Measurements from ENCODE around the gene CEACAM5.
"Not testable (repeated sequence)": the region's sequence is repeated elsewhere in the genome, so short reads cannot be mapped to it uniquely, and the experiment has no call there.

CEACAM5 gene

GRCh38 chr19:41740415-41741243, 32.2 kb downstream of the CEACAM5 start:
- DNase-seq: no peak

GRCh38 chr19:41741244-41741554, 32.8 kb downstream of the CEACAM5 start:
- DNase-seq: no peak

GRCh38 chr19:41744850-41745249, 36.4 kb downstream of the CEACAM5 start:
- no peak for DNase-seq

GRCh38 chr19:41745756-41746155, 37.3 kb downstream of the CEACAM5 start:
- no peak for DNase-seq

- peak; percentile 46 to 48 for DNase-seq
Observed at GRCh38 chr19:41746593-41747227, 38.3 kb downstream of the CEACAM5 start.

- no peak for DNase-seq
Observed at GRCh38 chr19:41748012-41748411, 39.6 kb downstream of the CEACAM5 start.

GRCh38 chr19:41750248-41751134, 42.1 kb downstream of the CEACAM5 start:
- DNase-seq: not testable (repeated sequence)

GRCh38 chr19:41753159-41753558, 44.7 kb downstream of the CEACAM5 start:
- DNase-seq: peak; percentile 67 to 68

GRCh38 chr19:41753936-41754529, 45.6 kb downstream of the CEACAM5 start:
- peak; percentile 71 to 75 for DNase-seq

- no peak for DNase-seq
Observed at GRCh38 chr19:41755328-41755913, 47.0 kb downstream of the CEACAM5 start, which contains the start of gene CEACAM6. Gene CEACAM6, plus strand, starts transcription at chr19:41755530. Its CDS starts 109 bp downstream, at chr19:41755639.

GRCh38 chr19:41758846-41759245, 50.4 kb downstream of the CEACAM5 start:
- DNase-seq: no peak

- no peak for DNase-seq
Observed at GRCh38 chr19:41767115-41767514, 58.7 kb downstream of the CEACAM5 start.

- not testable (repeated sequence) for DNase-seq
Observed at GRCh38 chr19:41768105-41768504, 59.7 kb downstream of the CEACAM5 start.

GRCh38 chr19:41769608-41770007, 61.2 kb downstream of the CEACAM5 start:
- no peak for DNase-seq

GRCh38 chr19:41771410-41771809, 63.0 kb downstream of the CEACAM5 start:
- no peak for DNase-seq

- peak; percentile 20 to 66 for DNase-seq
Observed at GRCh38 chr19:41774515-41774980, 66.1 kb downstream of the CEACAM5 start.

GRCh38 chr19:41776700-41777099, 68.3 kb downstream of the CEACAM5 start:
- DNase-seq: no peak
